Keratinocyte (primary cell): ENCODE data around the gene LCORL. TPM values are rescaled to one million over a fixed set of nuclear protein-coding genes. Genes with fewer than 3 reads are reported as not detected.

Experiments used
- DNase-seq: peaks from one replicate; pipeline ENCODE4 v3.0.0-alpha.2; 2011; ENCODE audit warnings: low read depth, missing footprints, low spot score
- FAIRE-seq: peaks from 2 replicates; lab custom pipeline; 2011; peaks lifted over from hg19 to GRCh38; lab: Jason Lieb, UNC
- H2AFZ ChIP-seq: 2 replicates; pipeline ENCODE4 v1.6.0; 2012; ENCODE audit warnings: low read length, control low read depth, inconsistent platforms; ENCODE audit not compliant: control insufficient read depth
- H3K27ac ChIP-seq: 2 replicates; pipeline ENCODE4 v1.5.1; 2011; ENCODE audit warnings: low read length; ENCODE audit not compliant: control insufficient read depth, insufficient read depth
- H3K27me3 ChIP-seq: 3 replicates; pipeline ENCODE4 v1.6.0; 2011; ENCODE audit warnings: low read length; ENCODE audit not compliant: control insufficient read depth, insufficient read depth; ENCODE audit errors: extremely low read depth
- H3K36me3 ChIP-seq, 2 experiments: 2 replicates in 1 of 2; 3 replicates in 1 of 2; pipeline ENCODE4 v1.5.1; 2011; ENCODE audit warnings: low read length in 2 of 2, mild to moderate bottlenecking in 1 of 2; ENCODE audit not compliant: control insufficient read depth in 2 of 2, insufficient read depth in 2 of 2; ENCODE audit errors: extremely low read depth in 1 of 2
- H3K4me1 ChIP-seq: 3 replicates; pipeline ENCODE4 v1.5.1; 2011; ENCODE audit warnings: low read length; ENCODE audit not compliant: control insufficient read depth, insufficient read depth; ENCODE audit errors: extremely low read depth
- H3K4me2 ChIP-seq: 3 replicates; pipeline ENCODE4 v1.6.0; 2011; ENCODE audit warnings: low read depth, low read length; ENCODE audit not compliant: control insufficient read depth, insufficient read depth; ENCODE audit errors: extremely low read depth
- H3K4me3 ChIP-seq, 3 experiments: fragments of 200-600 bp in 1 of 3; sonication (generic) in 1 of 3; 2 replicates in 2 of 3; 3 replicates in 1 of 3; pipeline ENCODE4 v1.5.1; 2011 to 2016; ENCODE audit warnings: low read length in 3 of 3, mild to moderate bottlenecking in 3 of 3, control low read depth in 2 of 3, inconsistent platforms in 1 of 3, low read depth in 1 of 3, mixed read lengths in 1 of 3, mixed run types in 1 of 3, moderate library complexity in 1 of 3; ENCODE audit not compliant: control insufficient read depth in 2 of 3, insufficient read depth in 2 of 3; ENCODE audit errors: extremely low read depth in 1 of 3
- H3K79me2 ChIP-seq: 2 replicates; pipeline ENCODE4 v1.6.0; 2012; ENCODE audit warnings: low read length; ENCODE audit not compliant: control insufficient read depth, insufficient read depth
- H3K9ac ChIP-seq: 3 replicates; pipeline ENCODE4 v1.6.0; 2011; ENCODE audit warnings: low read length; ENCODE audit not compliant: control insufficient read depth, insufficient read depth; ENCODE audit errors: extremely low read depth
- H3K9me1 ChIP-seq: 3 replicates; pipeline ENCODE4 v1.6.0; 2011; ENCODE audit warnings: low read length; ENCODE audit not compliant: control insufficient read depth, insufficient read depth; ENCODE audit errors: extremely low read depth
- H3K9me3 ChIP-seq: 2 replicates; pipeline ENCODE4 v1.5.1; 2012; ENCODE audit warnings: low read depth, low read length; ENCODE audit not compliant: control insufficient read depth
- H4K20me1 ChIP-seq: 3 replicates; pipeline ENCODE4 v1.6.0; 2011; ENCODE audit warnings: low read length; ENCODE audit not compliant: control insufficient read depth, insufficient read depth; ENCODE audit errors: extremely low read depth
- CTCF ChIP-seq, 3 experiments: IDR thresholded peaks in 1 of 3; conservative IDR thresholded peaks in 1 of 3; optimal IDR thresholded peaks in 1 of 3; 2 replicates in 2 of 3; 3 replicates in 1 of 3; pipeline versions ENCODE3 to v1.5.1; 2011; ENCODE audit warnings: low read length in 3 of 3, mild to moderate bottlenecking in 3 of 3, moderate library complexity in 2 of 3, control low read depth in 1 of 3, inconsistent platforms in 1 of 3; ENCODE audit not compliant: insufficient read depth in 2 of 3; ENCODE audit errors: extremely low read depth in 1 of 3
- EZH2 ChIP-seq: IDR thresholded peaks from one replicate; pipeline ENCODE4 v1.6.1; 2012; ENCODE audit warnings: inconsistent platforms, mild to moderate bottlenecking, low read length, moderate library complexity
- dilution Hi-C: fragments of 300-500 bp; cut with MboI; formaldehyde crosslinking; loops from one replicate; pipeline ENCODE4 v1.7.0; 2020; ENCODE audit warnings: low sequenced_read_pairs; ENCODE audit not compliant: extremely low pct_ligation_motif_present
- polyA plus RNA-seq, 5 experiments: library from polyadenylated mRNA; depleted of rRNA in 3 of 5; stranded (reverse) in 3 of 5; stranded (forward) in 1 of 5; unstranded in 1 of 5; fragments of >200 nt; gene quantifications; 1 replicate in 1 of 5; 2 replicates in 3 of 5; 3 replicates in 1 of 5; pipeline versions ENCODE4 v1.2.1 to v1.2.3, GENCODE V29; 2011 to 2012; ENCODE audit warnings: missing spikeins in 2 of 5, low read depth in 1 of 5, low replicate concordance in 1 of 5

The LCORL gene
- polyA plus RNA-seq, 1 donor (not counting 4 experiments of a cell fraction or from before 2014, with no cell fraction given), result 3.3 TPM

- Histone ChIP-seq H3K27ac (peak overlapping the region; percentile 4), H3K4me1 (peaks cover 12% of the 10 kb centered on the region), H3K79me2 (peaks cover 78% of the 10 kb centered on the region), H3K9me1 (no peaks in the 10 kb centered on the region), H3K9me3 (no peaks in the 10 kb centered on the region), H2AFZ (peak overlapping the region; percentile 95), H3K36me3 (no peaks in the 10 kb centered on the region), H3K27me3 (no peaks in the 10 kb centered on the region), H3K9ac (peak overlapping the region; percentile 31), H3K4me2 (peak overlapping the region; percentile 89), H3K4me3 (peak overlapping the region in 2 of 3 experiments; percentile 90 to 95), H4K20me1 (no peaks in the 10 kb centered on the region)
- DNase-seq (no peak), FAIRE-seq (peak; percentile 53)
- TF ChIP-seq EZH2, result no peak
- TF ChIP-seq CTCF (optimal IDR thresholded peaks at IDR 0.05 in 1 of 3, IDR thresholded peaks at IDR 0.05 in 1 of 3, conservative IDR thresholded peaks at IDR 0.05 in 1 of 3; ENCODE audit: extremely low read depth in 1 of 3, insufficient read depth in 2 of 3, low read length in 3 of 3), result no peak
- dilution Hi-C loops, result no loop called here
These were observed 208.8 kb downstream of the LCORL start for GRCh38 chr4:17812801-17813200.

- no peaks in the 10 kb centered on the region for H4K20me1 ChIP-seq
- H3K4me3 ChIP-seq, result peak overlapping the region; percentile 83 to 95 (median 90)
- H2AFZ ChIP-seq, result peak overlapping the region; percentile 95
- H3K9me1 ChIP-seq, result no peaks in the 10 kb centered on the region
- TF ChIP-seq EZH2, result no peak
- no peak for TF ChIP-seq CTCF (optimal IDR thresholded peaks at IDR 0.05 in 1 of 3, IDR thresholded peaks at IDR 0.05 in 1 of 3, conservative IDR thresholded peaks at IDR 0.05 in 1 of 3; ENCODE audit: extremely low read depth in 1 of 3, insufficient read depth in 2 of 3, low read length in 3 of 3)
- H3K9ac ChIP-seq, result peak overlapping the region; percentile 93
- peak overlapping the region; percentile 24 for H3K27ac ChIP-seq
- FAIRE-seq, result no peak
- peaks cover 17% of the 10 kb centered on the region for H3K4me1 ChIP-seq
- no peak for DNase-seq
- peaks cover 83% of the 10 kb centered on the region for H3K79me2 ChIP-seq
- H3K9me3 ChIP-seq, result no peaks in the 10 kb centered on the region
- H3K36me3 ChIP-seq, result peaks cover 0 to 5% of the 10 kb centered on the region in 2 experiments
- no peaks in the 10 kb centered on the region for H3K27me3 ChIP-seq
- H3K4me2 ChIP-seq, result peak overlapping the region; percentile 89
- dilution Hi-C loops, result no loop called here
These were observed 209.4 kb downstream of the LCORL start for GRCh38 chr4:17812125-17812524.
